GM12878 (cell line): ENCODE data around the gene CHRND. TPM values are rescaled to one million over a fixed set of nuclear protein-coding genes. Genes with fewer than 3 reads are reported as not detected.

ENCODE experiments used
- ATAC-seq: fragments of 200-7000 bp; cut with Tn5 transposase; 3 replicates; pipeline ENCODE4 v1.9.1; 2020; ENCODE audit warnings: mild to moderate bottlenecking, moderate library complexity
- BruUV-seq: library from RNA; stranded (reverse); fragments of 400-500 nt; replicated peaks from 2 replicates; lab custom pipeline; 2021; lab: Mats Ljungman, UMichigan
- CTCF ChIA-PET: fragments of 300-600 bp; sonication (Branson Sonifier 250); formaldehyde crosslinking; extraction: SDS; loops from one replicate; lab custom pipeline; 2021; ENCODE audit warnings: inconsistent platforms; lab: Yijun Ruan, JAX
- POLR2A ChIA-PET: fragments of 350-600 bp; formaldehyde crosslinking; extraction: SDS; loops from one replicate; lab custom pipeline; 2021; ENCODE audit warnings: inconsistent platforms; lab: Charles Lee
- RAD21 ChIA-PET: fragments of 300-600 bp; sonication (Branson Sonifier 250); formaldehyde crosslinking; loops from one replicate; lab custom pipeline; 2023; ENCODE audit warnings: antibody characterized with exemption; ENCODE audit not compliant: unreplicated experiment; lab: Charles Lee
- SMC1A ChIA-PET: fragments of 300-600 bp; sonication (Branson Sonifier 250); formaldehyde crosslinking; loops from one replicate; lab custom pipeline; 2023; ENCODE audit not compliant: unreplicated experiment, uncharacterized antibody; lab: Charles Lee
- DNase-seq: peaks from one replicate; pipeline ENCODE4 v3.0.0-alpha.2; 2011; ENCODE audit warnings: low read depth, low spot score
- FAIRE-seq: peaks from 3 replicates; lab custom pipeline; 2011; peaks lifted over from hg19 to GRCh38; lab: Jason Lieb, UNC
- H2AFZ ChIP-seq: 2 replicates; pipeline ENCODE4 v1.6.0; 2011; ENCODE audit warnings: low read depth, low read length, control low read depth; ENCODE audit not compliant: control insufficient read depth
- H3K27ac ChIP-seq: 2 replicates; pipeline ENCODE4 v1.5.1; 2011; ENCODE audit warnings: control low read depth; ENCODE audit not compliant: control insufficient read depth, insufficient read depth
- H3K27me3 ChIP-seq, 2 experiments: replicated peaks in 1 of 2; 2 replicates each; pipeline versions ENCODE4 v1.6.0 to v1.6.1; 2011; ENCODE audit warnings: low read length in 1 of 2; ENCODE audit not compliant: control insufficient read depth in 2 of 2, insufficient read depth in 2 of 2
- H3K36me3 ChIP-seq, 2 experiments: 2 replicates each; pipeline ENCODE4 v1.5.1; 2011; ENCODE audit warnings: low read length in 1 of 2; ENCODE audit not compliant: control insufficient read depth in 2 of 2, insufficient read depth in 2 of 2
- H3K4me1 ChIP-seq: 2 replicates; pipeline ENCODE4 v1.6.1; 2011; ENCODE audit warnings: mild to moderate bottlenecking, low read length, moderate library complexity, mixed read lengths; ENCODE audit not compliant: control insufficient read depth, insufficient read depth
- H3K4me2 ChIP-seq: 2 replicates; pipeline ENCODE4 v1.6.0; 2011; ENCODE audit warnings: control low read depth; ENCODE audit not compliant: control insufficient read depth, insufficient read depth
- H3K4me3 ChIP-seq: fragments of 200-600 bp; sonication (generic); 2 replicates; pipeline ENCODE4 v1.5.1; 2016
- H3K79me2 ChIP-seq: 2 replicates; pipeline ENCODE4 v1.6.0; 2011; ENCODE audit warnings: low read length; ENCODE audit not compliant: control insufficient read depth, insufficient read depth
- H3K9ac ChIP-seq: 2 replicates; pipeline ENCODE4 v1.8.0; 2011; ENCODE audit warnings: low read length, control low read depth, mixed read lengths; ENCODE audit not compliant: control insufficient read depth, insufficient read depth
- H3K9me3 ChIP-seq: replicated peaks from 3 replicates; pipeline ENCODE4 v1.5.1; 2011; ENCODE audit warnings: mild to moderate bottlenecking, low read length; ENCODE audit not compliant: control insufficient read depth, insufficient read depth
- H4K20me1 ChIP-seq: 2 replicates; pipeline ENCODE4 v1.6.0; 2011; ENCODE audit not compliant: control insufficient read depth, insufficient read depth
- CHD1 ChIP-seq: IDR thresholded peaks from 2 replicates; pipeline ENCODE4 v1.6.1; 2012; ENCODE audit warnings: low read depth, low read length, improper control_type of control experiment
- ELK1 ChIP-seq: IDR thresholded peaks from 2 replicates; pipeline ENCODE4 v1.6.1; 2012; ENCODE audit warnings: low read depth, low read length, improper control_type of control experiment
- ESRRA ChIP-seq: IDR thresholded peaks from 2 replicates; pipeline ENCODE4 v1.6.1; 2012; ENCODE audit warnings: mild to moderate bottlenecking, low read length, improper control_type of control experiment
- MYB ChIP-seq: fragments of 150-350 bp; IDR thresholded peaks from 2 replicates; pipeline ENCODE4 v1.6.1; 2014; ENCODE audit warnings: mild to moderate bottlenecking, low read depth, low read length, borderline replicate concordance
- NKRF ChIP-seq: fragments of 450-650 bp; conservative IDR thresholded peaks from 2 replicates; pipeline ENCODE4 v1.6.1; 2017; ENCODE audit warnings: mild to moderate bottlenecking, moderate library complexity
- SP1 ChIP-seq: IDR thresholded peaks from one replicate; pipeline ENCODE4 v1.6.1; 2011; ENCODE audit warnings: low read depth, low read length
- WGBS: methylation state at CpG from one replicate; pipeline ENCODE4 v1.1.6; 2016; ENCODE audit warnings: low lambda C conversion rate; ENCODE audit not compliant: insufficient replicate concordance, insufficient coverage; ENCODE audit errors: missing lambda C conversion rate; 5-methylcytosine and 5-hydroxymethylcytosine counted together
- in situ Hi-C: fragments of 300-500 bp; cut with MboI; formaldehyde crosslinking; loops from 9 replicates; pipeline ENCODE4 v1.14.3; 2018; ENCODE audit warnings: mixed read lengths
- intact Hi-C: fragments of 100-400 bp; cut with micrococcal nuclease; formaldehyde crosslinking; loops from one replicate; pipeline ENCODE4 v1.14.2; 2022; ENCODE audit not compliant: unreplicated experiment
- polyA plus RNA-seq, 11 experiments: library from polyadenylated mRNA; depleted of rRNA in 4 of 11; unstranded in 6 of 11; stranded (reverse) in 5 of 11; fragments of >200 nt; fragmentation: Nextera tagmentation in 4 of 11; fragmentation: Illumina TruSeq in 1 of 11; extraction: Ambion mirVana in 4 of 11; extraction: Trizol in 1 of 11; gene quantifications; 1 replicate in 1 of 11; 2 replicates in 10 of 11; pipeline versions ENCODE4 v1.2.1 to v1.2.3, GENCODE V29; 2011 to 2016; ENCODE audit warnings: inconsistent platforms in 2 of 11, missing spikeins in 2 of 11, low read depth in 1 of 11
- total RNA-seq, 4 experiments: library from RNA; depleted of rRNA in 3 of 4; stranded (reverse); fragments of >200 nt in 3 of 4; fragmentation: Illumina TruSeq in 1 of 4; extraction: Trizol in 1 of 4; gene quantifications; 2 replicates each; pipeline versions ENCODE4 v1.2.1 to v1.2.3, GENCODE V29; 2013 to 2021

Gene CHRND
- total and polyA plus RNA-seq, 10 of the 15 experiments (the other 5 are each of a cell fraction or from before 2014, with no cell fraction given) = not detected

- TF ChIP-seq ELK1 (no peak), CHD1 (no peak), NKRF (no peak)
- TF ChIP-seq, all 136 proteins: peak for 0
These were observed 4.0 kb downstream of the CHRND start (continued) for GRCh38 chr2:232529806-232530547.

GRCh38 chr2:232530626-232531260 is 4.8 kb downstream of the CHRND start:
- H3K9me3 ChIP-seq = no peaks in the 10 kb centered on the region; the same call in 2 of the 3 replicates
- no TSS peak for BruUV-seq
- ChIA-PET RAD21 (no interaction called here), POLR2A (no interaction called here), SMC1A (interaction anchor here (1.2 kb wide), 1 partner anchor 27 kb away, joined by 3 read pairs; no protein-coding TSS in a partner anchor), CTCF (interaction anchor here (0.6 to 1.5 kb wide), 2 partner anchors 10 to 465 kb away, joined by 3 to 5 read pairs; partner anchors contain the start of gene PRSS56)
- no peak for FAIRE-seq
- no peaks in the 10 kb centered on the region for H4K20me1 ChIP-seq
- WGBS = 41% methylated on average over 9 of the region's 9 CpGs
- no peaks in the 10 kb centered on the region; a peak in 1 of 4 replicates for H3K27me3 ChIP-seq
- H3K4me1 ChIP-seq = no peaks in the 10 kb centered on the region
- H3K27ac ChIP-seq = no peak overlapping the region
- DNase-seq = no peak
- in situ Hi-C loops = no loop called here
- no peak for ATAC-seq
- no peaks in the 10 kb centered on the region for H3K36me3 ChIP-seq
- H3K9ac ChIP-seq = no peak overlapping the region
- no peak overlapping the region for H3K4me2 ChIP-seq
- no peak overlapping the region for H2AFZ ChIP-seq
- intact Hi-C loops = no loop called here
- TF ChIP-seq MYB (no peak), SP1 (no peak), ESRRA (no peak)
- H3K79me2 ChIP-seq = no peaks in the 10 kb centered on the region
- no peak overlapping the region for H3K4me3 ChIP-seq
